B cell (primary cell): ENCODE measurements around the gene PLIN5.

Experiments used
- EZH2 ChIP-seq: IDR thresholded peaks from 2 replicates; pipeline ENCODE4 v1.6.1; 2012; ENCODE audit warnings: borderline replicate concordance, low read depth, mild to moderate bottlenecking, moderate library complexity, low read length; ENCODE audit not compliant: insufficient read depth, poor library complexity, severe bottlenecking
- TF ChIP-seq, protein P1 (sequence below): fragments of 200-600 bp; IDR thresholded peaks from one replicate; pipeline ENCODE4 v1.8.0; 2022; ENCODE audit warnings: antibody characterized with exemption, mild to moderate bottlenecking

DNA sequence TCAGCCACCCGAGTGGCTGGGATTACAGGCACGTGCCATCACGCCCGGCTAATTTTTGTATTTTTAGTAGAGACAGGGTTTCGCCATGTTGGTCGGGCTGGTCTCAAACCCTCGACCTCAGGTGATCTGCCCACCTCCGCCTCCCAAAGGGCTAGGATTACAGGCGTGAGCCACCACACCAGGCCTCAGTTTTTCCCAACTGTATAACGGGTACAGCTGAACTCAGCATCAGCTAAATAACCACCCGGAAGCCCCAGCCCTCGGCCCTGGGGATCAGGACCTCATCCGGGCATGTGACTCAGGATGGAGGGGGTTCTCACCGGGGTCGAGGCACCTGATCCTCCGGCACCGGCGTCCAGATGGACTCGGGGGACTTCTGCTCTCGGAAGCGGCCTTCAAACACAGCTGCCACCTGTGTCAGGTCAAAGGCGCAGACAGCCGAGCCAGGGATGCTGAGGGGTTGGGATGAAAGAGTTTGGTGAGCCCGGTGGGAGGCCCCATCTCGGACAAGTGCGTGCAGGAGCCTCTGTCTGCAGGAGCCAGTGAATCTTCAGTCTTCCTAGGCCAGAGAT is 15.5 kb upstream of the PLIN5 start:
- TF ChIP-seq, protein P1, sequence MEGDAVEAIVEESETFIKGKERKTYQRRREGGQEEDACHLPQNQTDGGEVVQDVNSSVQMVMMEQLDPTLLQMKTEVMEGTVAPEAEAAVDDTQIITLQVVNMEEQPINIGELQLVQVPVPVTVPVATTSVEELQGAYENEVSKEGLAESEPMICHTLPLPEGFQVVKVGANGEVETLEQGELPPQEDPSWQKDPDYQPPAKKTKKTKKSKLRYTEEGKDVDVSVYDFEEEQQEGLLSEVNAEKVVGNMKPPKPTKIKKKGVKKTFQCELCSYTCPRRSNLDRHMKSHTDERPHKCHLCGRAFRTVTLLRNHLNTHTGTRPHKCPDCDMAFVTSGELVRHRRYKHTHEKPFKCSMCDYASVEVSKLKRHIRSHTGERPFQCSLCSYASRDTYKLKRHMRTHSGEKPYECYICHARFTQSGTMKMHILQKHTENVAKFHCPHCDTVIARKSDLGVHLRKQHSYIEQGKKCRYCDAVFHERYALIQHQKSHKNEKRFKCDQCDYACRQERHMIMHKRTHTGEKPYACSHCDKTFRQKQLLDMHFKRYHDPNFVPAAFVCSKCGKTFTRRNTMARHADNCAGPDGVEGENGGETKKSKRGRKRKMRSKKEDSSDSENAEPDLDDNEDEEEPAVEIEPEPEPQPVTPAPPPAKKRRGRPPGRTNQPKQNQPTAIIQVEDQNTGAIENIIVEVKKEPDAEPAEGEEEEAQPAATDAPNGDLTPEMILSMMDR: no peak
- no peak for TF ChIP-seq EZH2
